Astrocyte (in vitro differentiated cells and primary cell): ENCODE data around the gene IFI27L1. TPM values are rescaled to one million over a fixed set of nuclear protein-coding genes. Genes with fewer than 3 reads are reported as not detected.

Experiments used
- DNase-seq: peaks from one replicate; pipeline ENCODE4 v3.0.0-alpha.2; 2010; ENCODE audit warnings: low read depth
- FAIRE-seq: peaks from 2 replicates; lab custom pipeline; 2011; peaks lifted over from hg19 to GRCh38; lab: Jason Lieb, UNC
- H2AFZ ChIP-seq: 2 replicates; pipeline ENCODE4 v1.6.0; 2012; ENCODE audit warnings: low read depth, low read length, inconsistent platforms
- H3K27ac ChIP-seq: 2 replicates; pipeline ENCODE4 v1.5.1; 2011; ENCODE audit warnings: low read depth, low read length, inconsistent platforms
- H3K27me3 ChIP-seq: 2 replicates; pipeline ENCODE4 v1.6.0; 2011; ENCODE audit warnings: low read length, inconsistent platforms; ENCODE audit not compliant: insufficient read depth
- H3K36me3 ChIP-seq: 2 replicates; pipeline ENCODE4 v1.5.1; 2011; ENCODE audit warnings: low read length, inconsistent platforms; ENCODE audit not compliant: insufficient read depth
- H3K4me1 ChIP-seq: 2 replicates; pipeline ENCODE4 v1.5.1; 2011; ENCODE audit warnings: low read length, inconsistent platforms; ENCODE audit not compliant: insufficient read depth
- H3K4me2 ChIP-seq: 2 replicates; pipeline ENCODE4 v1.6.0; 2012; ENCODE audit warnings: low read length, inconsistent platforms
- H3K4me3 ChIP-seq: 2 replicates; pipeline ENCODE4 v1.5.1; 2011; ENCODE audit warnings: low read depth, mild to moderate bottlenecking, low read length, inconsistent platforms; ENCODE audit not compliant: insufficient read depth
- H3K79me2 ChIP-seq: 2 replicates; pipeline ENCODE4 v1.6.0; 2012; ENCODE audit warnings: mild to moderate bottlenecking, low read length, inconsistent platforms; ENCODE audit not compliant: insufficient read depth
- H3K9ac ChIP-seq: 2 replicates; pipeline ENCODE4 v1.6.0; 2012; ENCODE audit warnings: mild to moderate bottlenecking, low read length, inconsistent platforms
- H3K9me3 ChIP-seq: 2 replicates; pipeline ENCODE4 v1.5.1; 2012; ENCODE audit warnings: low read depth, mild to moderate bottlenecking, low read length, inconsistent platforms; ENCODE audit not compliant: insufficient read depth
- H4K20me1 ChIP-seq: 2 replicates; pipeline ENCODE4 v1.6.0; 2012; ENCODE audit warnings: low read length, inconsistent platforms; ENCODE audit not compliant: insufficient read depth
- H3K27ac Mint-ChIP-seq: one replicate; pipeline ENCODE4 v1.8.0; 2021; ENCODE audit warnings: mild to moderate bottlenecking, mixed read lengths; ENCODE audit not compliant: unreplicated experiment
- H3K27me3 Mint-ChIP-seq: one replicate; pipeline ENCODE4 v1.8.0; 2021; ENCODE audit warnings: low read depth, mixed read lengths; ENCODE audit not compliant: unreplicated experiment
- H3K36me3 Mint-ChIP-seq: one replicate; pipeline ENCODE4 v1.8.0; 2021; ENCODE audit warnings: low read depth, mixed read lengths; ENCODE audit not compliant: unreplicated experiment
- H3K4me1 Mint-ChIP-seq: one replicate; pipeline ENCODE4 v1.8.0; 2021; ENCODE audit warnings: low read depth, mixed read lengths; ENCODE audit not compliant: unreplicated experiment
- H3K4me3 Mint-ChIP-seq: one replicate; pipeline ENCODE4 v1.8.0; 2021; ENCODE audit warnings: mild to moderate bottlenecking, moderate library complexity, mixed read lengths; ENCODE audit not compliant: unreplicated experiment
- H3K9me3 Mint-ChIP-seq: one replicate; pipeline ENCODE4 v1.8.0; 2021; ENCODE audit warnings: mild to moderate bottlenecking, mixed read lengths; ENCODE audit not compliant: unreplicated experiment
- EZH2 ChIP-seq: IDR thresholded peaks from 2 replicates; pipeline ENCODE4 v1.6.1; 2012; ENCODE audit warnings: mild to moderate bottlenecking, low read length, inconsistent platforms; ENCODE audit not compliant: insufficient read depth
- total RNA-seq: library from RNA; stranded (reverse); gene quantifications from 2 replicates; pipeline ENCODE4 v1.2.1, GENCODE V29; 2021
- TF ChIP-seq, protein P1 (sequence below): IDR thresholded peaks from 2 replicates; pipeline ENCODE4 v1.5.1; 2011; ENCODE audit warnings: low read depth, mild to moderate bottlenecking, inconsistent platforms, low read length, moderate library complexity; ENCODE audit not compliant: insufficient read depth

The IFI27L1 gene
- total RNA-seq, 1 donor from 2014 or later: 28.4 TPM

DNA sequence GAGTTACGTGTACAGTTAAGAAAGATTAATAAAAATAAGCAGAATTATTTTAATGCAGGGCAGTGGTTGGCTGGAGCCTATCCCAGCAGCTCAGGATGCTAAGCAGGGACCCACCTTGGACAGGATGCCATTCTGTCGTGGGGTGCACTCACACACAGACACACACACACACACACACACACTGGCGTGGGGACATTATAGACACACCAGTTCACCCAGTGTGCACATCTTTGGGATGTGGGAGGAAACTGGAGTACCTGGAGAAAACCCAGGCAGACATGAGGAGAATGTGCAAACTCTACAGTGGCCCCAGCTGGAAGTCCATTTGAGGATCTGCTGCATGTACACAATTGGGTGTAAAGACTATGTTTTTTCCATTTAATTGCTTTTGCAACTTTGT is 61.1 kb downstream of the IFI27L1 start:
- no peaks in the 10 kb centered on the region for H4K20me1 ChIP-seq
- H3K27ac ChIP-seq: no peak overlapping the region
- H3K79me2 ChIP-seq: no peaks in the 10 kb centered on the region
- H2AFZ ChIP-seq: no peak overlapping the region
- H3K27me3 ChIP-seq: no peaks in the 10 kb centered on the region
- H3K4me3 ChIP-seq: no peak overlapping the region
- H3K4me1 ChIP-seq: no peaks in the 10 kb centered on the region
- no peak overlapping the region for H3K9ac ChIP-seq
- H3K27me3 Mint-ChIP-seq: peaks cover 6% of the 10 kb centered on the region
- H3K4me1 Mint-ChIP-seq: peaks cover 9% of the 10 kb centered on the region
- no peak overlapping the region for H3K27ac Mint-ChIP-seq
- no peaks in the 10 kb centered on the region for H3K36me3 Mint-ChIP-seq
- H3K9me3 Mint-ChIP-seq: peaks cover 2% of the 10 kb centered on the region
- no peaks in the 10 kb centered on the region for H3K36me3 ChIP-seq
- FAIRE-seq (no peak), DNase-seq (no peak)
- TF ChIP-seq EZH2: no peak
- TF ChIP-seq, protein P1, sequence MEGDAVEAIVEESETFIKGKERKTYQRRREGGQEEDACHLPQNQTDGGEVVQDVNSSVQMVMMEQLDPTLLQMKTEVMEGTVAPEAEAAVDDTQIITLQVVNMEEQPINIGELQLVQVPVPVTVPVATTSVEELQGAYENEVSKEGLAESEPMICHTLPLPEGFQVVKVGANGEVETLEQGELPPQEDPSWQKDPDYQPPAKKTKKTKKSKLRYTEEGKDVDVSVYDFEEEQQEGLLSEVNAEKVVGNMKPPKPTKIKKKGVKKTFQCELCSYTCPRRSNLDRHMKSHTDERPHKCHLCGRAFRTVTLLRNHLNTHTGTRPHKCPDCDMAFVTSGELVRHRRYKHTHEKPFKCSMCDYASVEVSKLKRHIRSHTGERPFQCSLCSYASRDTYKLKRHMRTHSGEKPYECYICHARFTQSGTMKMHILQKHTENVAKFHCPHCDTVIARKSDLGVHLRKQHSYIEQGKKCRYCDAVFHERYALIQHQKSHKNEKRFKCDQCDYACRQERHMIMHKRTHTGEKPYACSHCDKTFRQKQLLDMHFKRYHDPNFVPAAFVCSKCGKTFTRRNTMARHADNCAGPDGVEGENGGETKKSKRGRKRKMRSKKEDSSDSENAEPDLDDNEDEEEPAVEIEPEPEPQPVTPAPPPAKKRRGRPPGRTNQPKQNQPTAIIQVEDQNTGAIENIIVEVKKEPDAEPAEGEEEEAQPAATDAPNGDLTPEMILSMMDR: no peak
- H3K9me3 ChIP-seq: no peaks in the 10 kb centered on the region
- H3K4me3 Mint-ChIP-seq: no peak overlapping the region
- H3K4me2 ChIP-seq: no peak overlapping the region

DNA sequence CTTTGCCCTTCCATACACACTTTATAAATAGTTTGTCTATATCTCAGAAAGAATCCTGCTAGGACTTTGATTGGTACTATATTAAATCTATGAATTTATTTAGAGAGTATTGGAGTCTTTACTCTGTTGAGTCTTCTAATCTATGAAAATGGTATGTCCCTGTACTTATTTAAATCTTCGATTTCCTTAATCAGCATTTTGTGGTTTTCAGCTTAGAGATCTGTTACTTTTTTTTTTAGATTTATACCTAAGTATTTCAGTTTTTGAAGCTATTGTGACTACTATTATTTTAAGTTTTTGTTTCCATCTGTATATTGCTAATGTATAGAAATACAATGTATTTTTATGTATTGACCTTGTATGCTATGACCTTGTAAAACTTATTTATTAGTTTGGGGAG is 61.7 kb downstream of the IFI27L1 start:
- Histone ChIP-seq H3K9me3 (no peaks in the 10 kb centered on the region), H3K4me3 (no peak overlapping the region), H3K9ac (no peak overlapping the region), H3K4me2 (no peak overlapping the region), H4K20me1 (no peaks in the 10 kb centered on the region), H3K36me3 (no peaks in the 10 kb centered on the region), H3K4me1 (no peaks in the 10 kb centered on the region), H3K27ac (no peak overlapping the region), H2AFZ (no peak overlapping the region), H3K79me2 (no peaks in the 10 kb centered on the region), H3K27me3 (no peaks in the 10 kb centered on the region)
- FAIRE-seq: no peak
- peaks cover 6% of the 10 kb centered on the region for H3K27me3 Mint-ChIP-seq
- no peak overlapping the region for H3K4me3 Mint-ChIP-seq
- no peaks in the 10 kb centered on the region for H3K36me3 Mint-ChIP-seq
- TF ChIP-seq, protein P1: no peak
- TF ChIP-seq EZH2: no peak
- DNase-seq: no peak
- peaks cover 9% of the 10 kb centered on the region for H3K4me1 Mint-ChIP-seq
- H3K27ac Mint-ChIP-seq: no peak overlapping the region
- H3K9me3 Mint-ChIP-seq: peaks cover 2% of the 10 kb centered on the region

DNA sequence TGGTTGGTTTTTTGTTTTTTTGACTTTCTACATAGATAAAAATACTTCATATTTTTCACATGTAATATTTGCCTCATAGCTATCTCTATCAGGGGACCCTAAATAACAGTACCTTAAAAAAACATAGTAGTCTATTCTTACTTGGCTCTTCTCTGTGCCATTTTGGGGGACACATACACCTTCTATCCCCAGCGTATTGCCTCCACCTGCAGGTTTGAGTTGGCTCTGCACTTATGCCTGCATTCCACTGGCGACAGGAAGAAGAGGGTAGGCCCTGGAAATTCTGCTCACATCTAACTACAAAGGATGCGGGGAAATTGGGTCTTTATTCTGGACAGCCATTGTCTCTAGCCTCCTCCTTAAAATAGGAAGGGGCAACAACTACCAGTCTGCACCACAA is 62.1 kb downstream of the IFI27L1 start:
- Mint-ChIP-seq H3K4me1 (peaks cover 9% of the 10 kb centered on the region), H3K27ac (no peak overlapping the region), H3K9me3 (peaks cover 2% of the 10 kb centered on the region), H3K4me3 (no peak overlapping the region), H3K36me3 (no peaks in the 10 kb centered on the region), H3K27me3 (peaks cover 8% of the 10 kb centered on the region)
- H3K9ac ChIP-seq: no peak overlapping the region
- TF ChIP-seq, protein P1: peak; percentile 33
- no peak for TF ChIP-seq EZH2
- H3K27me3 ChIP-seq: no peaks in the 10 kb centered on the region
- no peak overlapping the region for H3K27ac ChIP-seq
- no peak for FAIRE-seq
- H3K36me3 ChIP-seq: no peaks in the 10 kb centered on the region
- no peaks in the 10 kb centered on the region for H3K4me1 ChIP-seq
- no peaks in the 10 kb centered on the region for H3K79me2 ChIP-seq
- H4K20me1 ChIP-seq: no peaks in the 10 kb centered on the region
- no peak overlapping the region for H2AFZ ChIP-seq
- no peaks in the 10 kb centered on the region for H3K9me3 ChIP-seq
- no peak overlapping the region for H3K4me2 ChIP-seq
- H3K4me3 ChIP-seq: no peak overlapping the region
- no peak for DNase-seq
